ENCODE measurements around the gene FAT4. TPM values are rescaled to one million over a fixed set of nuclear protein-coding genes. Genes with fewer than 3 reads are reported as not detected.

FAT4 gene
- total RNA-seq, 1 donor from 2014 or later: 1.7 TPM

GRCh38 chr4:125360727-125361126 lies 46.0 kb downstream of the FAT4 start:
- Mint-ChIP-seq H3K4me3 (ENCODE audit: low read depth) (no peak overlapping the region), H3K27ac (no peak overlapping the region), H3K27me3 (no peaks in the 10 kb centered on the region), H3K36me3 (ENCODE audit: insufficient read depth) (no peaks in the 10 kb centered on the region), H3K9me3 (ENCODE audit: low read depth) (no peaks in the 10 kb centered on the region), H3K4me1 (ENCODE audit: low read depth) (peaks cover 5% of the 10 kb centered on the region)
- DNase-seq (ENCODE audit: low spot score, unreplicated experiment): no peak
- TF ChIP-seq CTCF (IDR thresholded peaks at IDR 0.05; ENCODE audit: unreplicated experiment): no peak

Measured in progenitor cell of endocrine pancreas (in vitro differentiated cells).